Chondrocyte (in vitro differentiated cells): ENCODE results near the gene HYAL2. TPM values are rescaled to one million over a fixed set of nuclear protein-coding genes. Genes with fewer than 3 reads are reported as not detected.
"Not testable (repeated sequence)": the region's sequence is repeated elsewhere in the genome, so short reads cannot be mapped to it uniquely, and the experiment has no call there.

Experiments used
- DNase-seq: peaks from one replicate; pipeline ENCODE4 v3.0.0; 2021; ENCODE audit warnings: mixed read lengths, low spot score
- H3K27ac Mint-ChIP-seq: one replicate; pipeline ENCODE4 v1.8.0; 2021; ENCODE audit warnings: mild to moderate bottlenecking, moderate library complexity, mixed read lengths; ENCODE audit not compliant: unreplicated experiment
- H3K27me3 Mint-ChIP-seq: 2 replicates; pipeline ENCODE4 v1.8.0; 2021; ENCODE audit warnings: low read depth, mixed read lengths
- H3K36me3 Mint-ChIP-seq: 2 replicates; pipeline ENCODE4 v1.8.0; 2021; ENCODE audit warnings: low read depth, mixed read lengths
- H3K4me1 Mint-ChIP-seq: 2 replicates; pipeline ENCODE4 v1.8.0; 2021; ENCODE audit warnings: low read depth, mild to moderate bottlenecking, mixed read lengths
- H3K4me3 Mint-ChIP-seq: one replicate; pipeline ENCODE4 v1.8.0; 2021; ENCODE audit warnings: mild to moderate bottlenecking, moderate library complexity, mixed read lengths; ENCODE audit not compliant: unreplicated experiment
- H3K9me3 Mint-ChIP-seq: 2 replicates; pipeline ENCODE4 v1.8.0; 2021; ENCODE audit warnings: low read depth, mixed read lengths
- CTCF ChIP-seq: fragments of 200-600 bp; sonication (generic); IDR thresholded peaks from 2 replicates; pipeline ENCODE4 v1.5.0; 2021; ENCODE audit warnings: antibody characterized with exemption, mild to moderate bottlenecking, moderate library complexity
- total RNA-seq: library from RNA; stranded (reverse); gene quantifications from 3 replicates; pipeline ENCODE4 v1.2.1, GENCODE V29; 2021

The HYAL2 gene
- total RNA-seq, 1 donor from 2014 or later, result 31.3 TPM

DNA sequence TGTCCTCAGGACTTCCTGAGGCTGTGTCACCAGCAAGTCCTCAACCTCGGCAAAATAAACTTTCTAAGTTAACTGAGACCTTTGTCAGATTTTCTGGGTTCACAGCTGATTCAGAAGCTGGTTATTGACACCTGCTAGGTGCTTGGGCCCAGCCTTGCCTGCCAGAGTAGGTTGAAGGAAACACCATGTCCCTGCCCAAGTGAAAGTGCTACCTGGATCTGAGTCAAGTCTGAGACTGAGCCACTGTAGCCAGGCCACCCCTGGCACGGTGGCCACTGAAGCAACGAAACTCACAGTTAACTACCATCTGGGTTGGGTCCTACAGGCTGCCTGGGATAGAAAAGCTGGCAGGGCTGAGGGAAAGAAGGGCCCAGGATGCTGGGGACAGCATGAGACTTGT, 8.2 kb downstream of the HYAL2 start:
- Mint-ChIP-seq H3K4me1 (peaks cover 24% of the 10 kb centered on the region), H3K27me3 (no peaks in the 10 kb centered on the region), H3K4me3 (no peak overlapping the region), H3K9me3 (no peaks in the 10 kb centered on the region), H3K36me3 (peaks cover 8% of the 10 kb centered on the region), H3K27ac (no peak overlapping the region)
- TF ChIP-seq CTCF, result no peak
- no peak for DNase-seq

DNA sequence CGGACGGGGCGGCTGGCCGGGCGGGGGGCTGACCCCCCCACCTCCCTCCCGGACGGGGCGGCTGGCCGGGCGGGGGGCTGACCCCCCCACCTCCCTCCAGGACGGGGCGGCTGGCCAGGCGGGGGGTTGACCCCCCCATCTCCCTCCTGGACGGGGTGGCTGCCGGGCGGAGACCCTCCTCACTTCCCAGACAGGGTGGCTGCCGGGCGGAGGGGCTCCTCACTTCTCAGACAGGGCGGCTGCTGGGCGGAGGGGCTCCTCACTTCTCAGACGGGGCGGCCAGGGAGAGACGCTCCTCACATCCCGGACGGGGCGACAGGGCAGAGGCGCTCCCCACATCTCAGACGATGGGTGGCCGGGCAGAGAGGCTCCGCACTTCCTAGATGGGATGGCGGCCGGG, 10.5 kb downstream of the HYAL2 start:
- not testable (repeated sequence) for H3K27ac Mint-ChIP-seq, H3K36me3 Mint-ChIP-seq, H3K4me3 Mint-ChIP-seq, H3K27me3 Mint-ChIP-seq, DNase-seq, H3K9me3 Mint-ChIP-seq, H3K4me1 Mint-ChIP-seq

DNA sequence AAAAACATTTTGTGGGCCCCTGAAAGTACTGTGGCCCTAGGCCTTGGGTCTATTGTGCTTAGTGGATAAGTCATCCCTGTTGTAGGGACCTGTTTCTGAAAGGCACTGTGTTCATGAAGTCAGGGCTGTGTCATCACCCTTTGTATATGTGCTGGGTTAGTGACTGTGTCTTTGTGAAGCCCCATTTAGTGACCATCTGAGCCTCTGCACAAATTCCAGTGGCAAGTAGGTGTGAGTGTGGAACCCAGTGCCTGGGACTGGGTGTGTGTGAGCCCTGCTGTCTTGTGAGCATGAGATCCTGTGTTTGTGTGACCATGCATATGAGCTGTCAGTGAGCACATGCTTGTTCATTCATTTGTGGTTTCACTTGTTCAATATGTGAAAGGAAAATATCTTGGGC, 17.9 kb downstream of the HYAL2 start:
- DNase-seq, result no peak
- peaks cover 14% of the 10 kb centered on the region for H3K4me1 Mint-ChIP-seq
- H3K4me3 Mint-ChIP-seq, result no peak overlapping the region
- no peaks in the 10 kb centered on the region for H3K27me3 Mint-ChIP-seq
- no peak for TF ChIP-seq CTCF
- H3K27ac Mint-ChIP-seq, result no peak overlapping the region
- H3K36me3 Mint-ChIP-seq, result no peaks in the 10 kb centered on the region
- H3K9me3 Mint-ChIP-seq, result no peaks in the 10 kb centered on the region

- H3K4me3 Mint-ChIP-seq, result no peak within 1 kb of the TSS
- no peak within 1 kb of the TSS for H3K27ac Mint-ChIP-seq
- no peaks in the 10 kb centered on the region for H3K9me3 Mint-ChIP-seq
- H3K27me3 Mint-ChIP-seq, result no peaks in the 10 kb centered on the region
- peaks cover 20% of the 10 kb centered on the region for H3K4me1 Mint-ChIP-seq
- no peak for DNase-seq
- TF ChIP-seq CTCF, result no peak
- H3K36me3 Mint-ChIP-seq, result no peaks in the 10 kb centered on the region
Observed at GRCh38 chr3:50303013-50303815, 19.3 kb downstream of the HYAL2 start, which contains the start of gene HYAL1. Gene HYAL1, minus strand, starts transcription at chr3:50303574. Its CDS starts 618 bp downstream, at chr3:50302956.

DNA sequence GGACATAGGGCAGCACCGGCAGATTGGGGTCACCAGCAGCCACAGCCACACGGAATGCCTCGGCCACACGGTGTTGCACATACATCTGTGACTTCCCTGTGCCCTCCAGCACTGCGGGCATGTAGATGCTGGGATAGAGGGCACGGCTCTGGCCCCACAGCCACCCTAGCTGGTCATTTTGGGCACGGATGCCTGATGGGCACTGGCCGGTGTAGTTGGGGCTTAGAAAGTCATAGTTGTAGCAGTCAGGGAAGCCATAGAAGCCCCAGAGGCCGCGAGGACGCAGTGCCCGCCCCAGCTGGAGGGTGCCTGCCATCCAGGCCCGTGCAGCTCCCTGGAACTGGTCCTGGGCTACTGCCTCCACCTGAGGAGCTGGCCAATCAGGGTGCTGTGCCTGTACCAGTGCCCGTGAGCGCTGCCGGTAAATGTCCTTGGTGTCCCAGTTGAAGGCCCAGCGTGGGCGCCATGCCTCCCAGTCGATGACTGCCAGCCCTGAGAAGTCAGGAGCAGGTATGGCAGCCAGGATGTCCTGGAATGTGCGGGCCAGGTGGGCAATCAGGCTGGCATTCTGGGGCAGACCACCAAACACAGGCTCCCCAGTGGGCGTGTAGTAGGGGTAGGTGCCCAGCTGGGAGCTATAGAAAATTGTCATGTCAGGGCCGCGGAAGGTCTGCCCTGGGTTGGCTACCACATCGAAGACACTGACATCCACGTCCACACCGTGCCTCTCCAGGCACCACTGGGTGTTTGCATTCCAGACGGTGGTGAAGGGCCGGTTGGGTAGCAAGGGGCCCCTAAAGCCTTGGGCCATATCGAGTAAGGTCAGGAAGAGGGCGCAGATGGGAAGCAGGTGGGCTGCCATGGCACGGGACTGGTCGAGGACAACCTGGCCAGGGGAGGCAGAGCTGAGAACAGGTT, 20.2 kb downstream of the HYAL2 start:
- H3K27ac Mint-ChIP-seq, result no peak overlapping the region
- no peaks in the 10 kb centered on the region for H3K9me3 Mint-ChIP-seq
- H3K36me3 Mint-ChIP-seq, result no peaks in the 10 kb centered on the region
- no peak overlapping the region for H3K4me3 Mint-ChIP-seq
- DNase-seq, result no peak
- no peak for TF ChIP-seq CTCF
- peaks cover 24% of the 10 kb centered on the region for H3K4me1 Mint-ChIP-seq
- H3K27me3 Mint-ChIP-seq, result no peaks in the 10 kb centered on the region
